ENCODE results near the gene DPYSL4. TPM values are rescaled to one million over a fixed set of nuclear protein-coding genes. Genes with fewer than 3 reads are reported as not detected.

DPYSL4 gene
- total and polyA plus RNA-seq, 2 of the 4 experiments (the other 2 are of a cell fraction) = 8.1 to 30.5 TPM

DNA sequence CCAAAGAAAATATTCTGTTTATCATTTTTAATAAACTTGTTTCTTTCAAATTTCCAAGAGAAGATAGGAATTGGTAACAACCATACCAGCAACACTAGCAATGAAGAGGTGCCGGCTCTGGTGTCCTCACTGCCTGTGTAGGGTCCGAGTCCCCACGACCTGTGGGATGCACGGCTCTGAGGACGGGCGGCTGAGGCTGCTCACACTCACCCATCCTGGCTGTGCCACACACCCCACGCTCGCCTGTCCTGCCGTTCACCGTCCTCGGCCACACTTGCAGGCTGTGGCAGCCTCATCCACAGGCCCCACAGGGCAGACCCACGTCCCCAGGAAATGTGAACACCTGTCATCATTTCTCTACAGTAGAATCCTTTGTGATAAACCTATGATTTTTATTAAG is 48.2 kb upstream of the DPYSL4 start:
- H3K4me1 ChIP-seq (ENCODE audit: control insufficient read depth, insufficient read depth, low read length) = no peaks in the 10 kb centered on the region
- H2AK9ac ChIP-seq (replicated peaks; ENCODE audit: low read depth, low read length, poor library complexity) = no peak overlapping the region
- DNase-seq = no peak
- no peak overlapping the region for H3K27ac ChIP-seq (ENCODE audit: insufficient read depth, low read length)
- no peaks in the 10 kb centered on the region for H3K9me1 ChIP-seq (ENCODE audit: insufficient read depth, low read length)
- in situ Hi-C loops (cut with MboI; ENCODE audit: low sequenced_read_pairs) (loop anchor here (10.0 kb wide), 1 partner anchor 254 kb away; no protein-coding TSS in a partner anchor), intact Hi-C loops (cut with micrococcal nuclease) (no loop called here), dilution Hi-C loops (cut with HindIII; ENCODE audit: low sequenced_read_pairs, unreplicated experiment) (no loop called here)
- H3K23ac ChIP-seq (ENCODE audit: low read depth, low read length) = no peak overlapping the region
- H3K27me3 ChIP-seq (ENCODE audit: control insufficient read depth, insufficient read depth, low read length) = peaks cover 4% of the 10 kb centered on the region; the same call in 1 of the 2 replicates
- POLR2A ChIA-PET (ENCODE audit: unreplicated experiment) = no interaction called here
- no peaks in the 10 kb centered on the region for H3K79me1 ChIP-seq (ENCODE audit: low read depth in 1 of 2, low read length in 2 of 2)
- H3K36me3 ChIP-seq (ENCODE audit: control insufficient read depth, insufficient read depth, low read length) = no peaks in the 10 kb centered on the region
- no peak overlapping the region for H4K8ac ChIP-seq (ENCODE audit: low read depth in 2 of 2, low read length in 2 of 2)
- no peaks in the 10 kb centered on the region; the same call in 1 of the 2 replicates for H4K20me1 ChIP-seq (ENCODE audit: insufficient read depth, low read length)
- H2BK5ac ChIP-seq (ENCODE audit: low read depth, low read length, poor library complexity, severe bottlenecking) = no peak overlapping the region
- H3K56ac ChIP-seq (ENCODE audit: extremely low read depth, insufficient read depth, low read length) = no peak overlapping the region
- no peak overlapping the region for H4K5ac ChIP-seq (ENCODE audit: low read depth, low read length)
- no peak overlapping the region for H3K9ac ChIP-seq (ENCODE audit: low read depth, low read length)
- no peak for ATAC-seq (ENCODE audit: low read depth)
- CTCF ChIA-PET = no interaction called here
- H3K4me2 ChIP-seq (ENCODE audit: low read depth, low read length) = no peak overlapping the region
- H3K4me3 ChIP-seq (ENCODE audit: insufficient read depth, low read depth, low read length) = no peak overlapping the region
- TF ChIP-seq, protein P1, sequence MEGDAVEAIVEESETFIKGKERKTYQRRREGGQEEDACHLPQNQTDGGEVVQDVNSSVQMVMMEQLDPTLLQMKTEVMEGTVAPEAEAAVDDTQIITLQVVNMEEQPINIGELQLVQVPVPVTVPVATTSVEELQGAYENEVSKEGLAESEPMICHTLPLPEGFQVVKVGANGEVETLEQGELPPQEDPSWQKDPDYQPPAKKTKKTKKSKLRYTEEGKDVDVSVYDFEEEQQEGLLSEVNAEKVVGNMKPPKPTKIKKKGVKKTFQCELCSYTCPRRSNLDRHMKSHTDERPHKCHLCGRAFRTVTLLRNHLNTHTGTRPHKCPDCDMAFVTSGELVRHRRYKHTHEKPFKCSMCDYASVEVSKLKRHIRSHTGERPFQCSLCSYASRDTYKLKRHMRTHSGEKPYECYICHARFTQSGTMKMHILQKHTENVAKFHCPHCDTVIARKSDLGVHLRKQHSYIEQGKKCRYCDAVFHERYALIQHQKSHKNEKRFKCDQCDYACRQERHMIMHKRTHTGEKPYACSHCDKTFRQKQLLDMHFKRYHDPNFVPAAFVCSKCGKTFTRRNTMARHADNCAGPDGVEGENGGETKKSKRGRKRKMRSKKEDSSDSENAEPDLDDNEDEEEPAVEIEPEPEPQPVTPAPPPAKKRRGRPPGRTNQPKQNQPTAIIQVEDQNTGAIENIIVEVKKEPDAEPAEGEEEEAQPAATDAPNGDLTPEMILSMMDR (conservative IDR thresholded peaks at IDR 0.05; ENCODE audit: low read depth, low read length) = no peak
- no peak for TF ChIP-seq RAD21 (IDR thresholded peaks at IDR 0.05; ENCODE audit: low read length)
- TF ChIP-seq BHLHE40 (IDR thresholded peaks at IDR 0.05; ENCODE audit: low read depth, low read length) = no peak
- no peak for TF ChIP-seq MAZ (IDR thresholded peaks at IDR 0.05; ENCODE audit: borderline replicate concordance, low read depth, low read length)
- TF ChIP-seq, protein P2, sequence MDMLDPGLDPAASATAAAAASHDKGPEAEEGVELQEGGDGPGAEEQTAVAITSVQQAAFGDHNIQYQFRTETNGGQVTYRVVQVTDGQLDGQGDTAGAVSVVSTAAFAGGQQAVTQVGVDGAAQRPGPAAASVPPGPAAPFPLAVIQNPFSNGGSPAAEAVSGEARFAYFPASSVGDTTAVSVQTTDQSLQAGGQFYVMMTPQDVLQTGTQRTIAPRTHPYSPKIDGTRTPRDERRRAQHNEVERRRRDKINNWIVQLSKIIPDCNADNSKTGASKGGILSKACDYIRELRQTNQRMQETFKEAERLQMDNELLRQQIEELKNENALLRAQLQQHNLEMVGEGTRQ (IDR thresholded peaks at IDR 0.05; ENCODE audit: low read depth, low read length) = no peak
- no peak for TF ChIP-seq MXI1 (IDR thresholded peaks at IDR 0.05; ENCODE audit: borderline replicate concordance, low read depth, low read length)
- TF ChIP-seq POLR2A (IDR thresholded peaks at IDR 0.05; ENCODE audit: low read depth, low read length) = no peak
- TF ChIP-seq MAFK (IDR thresholded peaks at IDR 0.05; ENCODE audit: low read depth, low read length) = no peak
- TF ChIP-seq RFX5 (IDR thresholded peaks at IDR 0.05; ENCODE audit: low read depth, low read length) = no peak
- no peak for TF ChIP-seq NFE2L2 (IDR thresholded peaks at IDR 0.05; ENCODE audit: low read depth, low read length)
- BruUV-seq (replicated peaks) = no TSS peak
- H2AFZ ChIP-seq (replicated peaks; ENCODE audit: low read length, poor library complexity) = no peak overlapping the region
- no peak overlapping the region for H2BK15ac ChIP-seq (ENCODE audit: low read depth, low read length)
- WGBS, 2 experiments (ENCODE audit: extremely low coverage in 2 of 2, insufficient read length in 1 of 2) = 76% methylated on average over 11 of the region's 12 CpGs; no CpG with 5 or more reads in 1 of the 2 experiments
- H3K14ac ChIP-seq (replicated peaks; ENCODE audit: low read depth, low read length) = no peak overlapping the region
- H3K4ac ChIP-seq (ENCODE audit: low read depth, low read length) = no peak overlapping the region
- no peak overlapping the region for H2AK5ac ChIP-seq (ENCODE audit: low read depth, low read length)
- no peak overlapping the region for H2BK120ac ChIP-seq (ENCODE audit: low read depth, low read length)
- H4K91ac ChIP-seq (ENCODE audit: insufficient read depth, low read depth, low read length) = no peak overlapping the region
- H3K18ac ChIP-seq (ENCODE audit: low read depth, low read length) = no peak overlapping the region
- H2BK20ac ChIP-seq (ENCODE audit: low read depth, low read length) = no peak overlapping the region
- H3K9me3 ChIP-seq (ENCODE audit: control insufficient read depth, insufficient read depth, low read length) = no peaks in the 10 kb centered on the region

All from IMR-90 (cell line).